Panc1 (cell line): ENCODE data around the gene FGGY.

Source experiments
- CTCF ChIP-seq: fragments of 450-650 bp; IDR thresholded peaks from 2 replicates; pipeline ENCODE4 v1.5.1; 2017; ENCODE audit warnings: mild to moderate bottlenecking
- TCF7L2 ChIP-seq: IDR thresholded peaks from 2 replicates; pipeline ENCODE4 v1.6.1; 2011; ENCODE audit warnings: mild to moderate bottlenecking, low read depth, low read length, inconsistent platforms

- no peak for TF ChIP-seq TCF7L2
- no peak for TF ChIP-seq CTCF
Measured at GRCh38 chr1:59412718-59413326, 115.9 kb downstream of the FGGY start.
